Stimulated activated CD4-positive, alpha-beta T cell treated with anti-CD3 and anti-CD28 coated beads, TNF-alpha, amount 100 ng/mL, for 24 hours (primary cell): ENCODE measurements around the gene ATF6B.

Experiments used
- DNase-seq, 3 experiments: peaks; one replicate each; pipeline ENCODE4 v3.0.0-alpha.2; 2020; ENCODE audit warnings: low read depth in 3 of 3

The ATF6B gene

DNA sequence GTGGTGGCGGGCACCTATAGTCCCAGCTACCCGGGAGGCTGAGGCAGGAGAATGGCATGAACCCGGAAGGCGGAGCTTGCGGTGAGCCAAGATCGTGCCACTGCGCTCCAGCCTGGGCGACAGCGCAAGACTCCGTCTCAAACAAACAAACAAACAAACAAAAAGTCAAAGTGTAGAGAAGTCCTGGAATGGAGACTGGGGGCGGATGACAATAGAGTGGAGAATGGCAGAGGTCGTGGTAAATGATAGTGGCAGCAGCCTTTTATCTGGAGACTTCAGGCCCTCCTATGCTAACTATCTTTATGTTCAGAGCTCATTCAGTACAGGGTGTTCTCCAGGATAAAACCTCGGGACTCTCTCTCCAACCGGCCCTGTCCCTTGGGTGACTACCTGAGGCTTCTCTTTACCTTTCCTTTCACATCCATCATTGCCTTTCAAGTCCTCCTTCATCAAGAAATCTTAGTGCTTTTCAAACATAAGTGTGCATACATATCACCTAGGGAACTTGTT is 3.4 kb upstream of the ATF6B start:
- no peak for DNase-seq

DNA sequence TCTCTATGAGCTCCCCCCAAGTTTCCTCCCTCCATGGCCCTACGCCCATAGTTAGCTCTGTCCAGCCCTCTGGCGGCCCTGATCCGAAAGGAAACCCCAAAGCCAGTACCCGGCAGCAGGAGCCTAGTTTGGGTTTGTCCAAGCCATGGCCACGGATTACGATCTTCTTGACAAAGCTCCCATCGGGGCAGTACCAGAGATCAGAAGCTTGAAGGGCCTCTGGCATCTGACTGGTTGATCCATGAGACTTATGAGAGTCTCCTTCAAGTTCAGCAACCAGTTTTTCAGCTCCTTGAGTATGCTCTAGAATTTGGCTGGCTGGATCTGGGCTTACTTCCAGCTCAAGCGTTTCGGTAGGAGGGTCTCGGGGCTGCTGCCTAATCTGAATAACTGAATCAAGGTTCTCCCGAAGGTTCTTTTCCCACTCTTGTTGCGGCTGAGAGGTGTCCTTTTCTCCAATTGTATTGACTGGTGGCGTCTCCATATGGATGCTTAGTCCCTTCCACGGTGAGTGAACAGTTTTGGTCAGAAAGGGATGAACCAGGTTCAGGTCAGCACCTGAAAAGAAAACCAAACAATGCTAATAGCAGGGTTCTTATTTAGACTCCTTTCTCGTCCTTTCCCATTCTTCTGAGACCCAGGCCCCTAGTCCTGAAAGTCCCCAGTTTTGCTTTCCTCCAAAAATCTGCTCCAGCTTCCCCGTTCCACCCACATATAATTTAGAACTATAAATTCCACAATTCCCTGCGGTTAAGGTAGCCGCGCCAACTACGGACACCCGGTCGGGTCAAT is 1.4 kb upstream of the ATF6B start:
- no peak for DNase-seq

DNA sequence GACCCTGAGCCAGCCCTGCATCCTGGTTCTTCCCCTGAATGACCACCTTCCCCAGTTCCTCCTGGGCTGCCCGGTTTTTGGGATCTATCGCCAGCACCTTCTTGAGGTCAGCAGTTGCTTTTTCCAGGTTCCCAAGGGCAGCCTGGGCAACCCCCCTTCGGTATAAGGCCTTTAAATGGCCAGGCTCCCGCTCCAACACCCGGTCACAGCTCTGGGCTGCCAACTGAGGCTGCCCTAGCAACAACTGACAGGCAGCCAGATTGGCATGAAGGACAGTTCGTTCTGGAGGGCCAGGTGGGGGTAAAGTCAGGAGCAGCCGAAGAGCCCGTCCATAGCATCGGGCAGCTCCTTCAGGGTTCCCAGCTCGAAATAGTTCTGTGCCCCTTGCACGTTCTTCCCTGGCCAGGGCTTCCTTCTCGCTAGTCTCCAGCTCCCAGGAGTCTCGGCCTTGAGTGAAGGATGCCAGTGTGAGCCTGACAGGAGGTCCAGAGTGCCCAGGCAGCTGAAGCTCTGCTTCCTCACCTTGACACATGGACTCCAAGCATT is 778 bp upstream of the ATF6B start:
- no peak for DNase-seq

DNA sequence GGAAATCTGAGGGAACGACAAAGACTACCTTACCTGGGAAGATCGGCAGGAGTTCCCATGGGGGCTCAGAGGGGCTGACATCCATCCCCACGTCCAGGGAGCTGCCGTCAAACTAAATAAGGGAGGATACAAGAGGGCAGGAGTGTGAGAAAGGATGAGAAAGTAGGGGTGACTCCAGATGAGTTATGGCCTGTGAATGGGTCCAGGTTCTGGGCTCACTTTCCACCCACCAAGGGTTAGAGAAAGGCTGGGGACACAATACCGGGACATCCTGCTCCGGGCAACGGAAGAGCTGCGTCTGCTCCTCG is 683 bp downstream of the ATF6B start:
- no peak for DNase-seq

DNA sequence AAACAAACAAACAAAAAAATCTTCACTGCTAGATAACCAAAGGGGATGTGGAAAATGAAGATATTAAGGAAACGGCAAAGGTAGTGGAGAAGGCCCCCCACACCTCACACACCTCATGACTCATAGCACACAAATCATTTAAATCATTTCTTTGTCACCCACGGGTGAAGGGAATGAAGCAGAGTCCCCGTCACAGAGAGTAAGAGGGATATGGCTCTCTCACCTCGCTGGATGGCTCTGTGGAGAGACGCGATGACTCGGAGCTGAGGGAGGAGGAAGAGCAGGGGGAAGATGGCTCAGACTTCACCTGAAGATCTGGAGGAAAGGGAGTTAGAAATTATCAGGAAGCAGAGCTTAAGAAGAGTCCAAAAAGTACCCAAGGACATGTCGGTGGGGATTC is 1.2 kb downstream of the ATF6B start:
- DNase-seq: no peak

DNA sequence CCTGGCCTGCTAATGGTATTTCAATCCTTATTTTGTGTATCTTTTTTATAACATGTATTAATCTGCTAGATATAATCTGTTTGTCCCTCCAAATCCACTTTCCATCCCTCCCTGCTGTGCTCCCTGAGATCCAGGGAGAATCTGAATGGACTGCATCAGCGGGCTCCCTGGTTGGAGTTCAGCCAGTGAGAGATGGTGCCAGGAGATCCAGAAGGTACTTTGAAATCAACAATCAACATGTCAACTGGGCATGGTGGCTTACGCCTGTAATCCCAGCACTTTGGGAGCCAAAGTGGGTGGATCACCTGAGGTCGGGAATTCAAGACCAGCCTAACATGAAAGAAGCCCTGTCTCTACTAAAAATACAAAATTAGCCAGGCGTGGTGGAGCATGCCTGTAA is 4.4 kb downstream of the ATF6B start:
- no peak for DNase-seq

DNA sequence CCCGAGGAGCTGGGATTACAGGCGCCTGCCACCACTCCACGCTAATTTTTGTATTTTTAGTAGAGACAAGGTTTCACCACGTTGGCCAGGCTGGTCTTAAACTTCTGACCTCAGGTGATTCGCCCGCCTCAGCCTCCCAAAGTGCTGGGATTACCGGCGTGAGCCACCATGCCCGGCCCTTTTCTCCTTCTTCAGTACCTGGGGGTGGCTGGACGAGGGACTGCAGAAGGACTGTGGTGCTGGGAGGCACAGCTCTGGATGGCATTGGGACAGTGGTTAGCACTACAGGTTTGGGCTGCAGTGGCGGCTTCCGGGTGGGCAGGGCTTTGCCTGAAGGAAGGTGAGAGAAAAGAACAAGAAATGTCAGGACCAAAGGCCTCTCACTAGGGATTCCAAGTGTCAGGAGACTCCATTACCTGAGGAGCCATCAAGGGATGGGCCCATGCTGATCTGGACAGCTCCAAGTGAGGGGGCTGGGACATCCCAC is 7.4 kb downstream of the ATF6B start:
- DNase-seq: no peak

DNA sequence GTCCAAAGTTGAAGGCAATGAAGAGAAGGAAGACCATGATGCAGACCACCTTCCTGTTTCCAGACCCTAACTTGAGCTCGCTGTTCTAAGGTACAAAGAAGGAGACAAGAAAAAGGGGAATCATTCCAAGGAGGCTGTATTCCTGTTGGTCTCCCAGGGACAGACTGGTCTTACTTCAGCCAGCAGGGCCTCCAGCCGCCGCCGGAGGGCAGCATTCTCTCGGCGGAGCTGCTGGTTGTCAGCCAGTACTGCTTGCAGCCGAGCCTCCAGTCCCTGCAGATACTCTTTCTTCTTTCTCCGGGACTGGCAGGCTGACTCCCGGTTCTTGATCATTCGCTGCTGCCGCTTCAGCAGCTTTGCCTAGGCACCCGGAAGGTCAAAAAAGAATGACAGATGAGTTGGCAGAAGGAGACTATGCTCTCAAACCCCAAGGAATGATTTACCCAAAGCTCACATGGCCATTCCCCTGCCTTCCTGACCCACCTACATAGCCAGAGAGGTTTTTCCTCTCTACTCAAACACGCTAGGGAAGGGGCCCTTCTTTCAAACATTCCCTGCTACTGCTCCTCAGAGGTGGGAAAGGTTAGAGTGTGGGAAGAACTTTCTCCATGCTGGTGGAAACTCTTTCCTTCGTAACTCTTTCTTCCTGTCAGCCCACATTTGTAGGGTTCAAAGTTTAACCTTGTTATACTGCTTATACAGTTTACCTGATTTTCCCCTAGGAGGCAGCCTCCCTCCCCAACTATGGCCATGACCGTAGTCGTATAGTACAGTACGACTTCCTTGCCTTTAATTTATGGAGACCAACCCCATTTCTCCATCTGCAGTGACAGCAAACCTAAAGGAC is 9.0 kb downstream of the ATF6B start:
- peak; percentile 38 to 66 (median 43) for DNase-seq

DNA sequence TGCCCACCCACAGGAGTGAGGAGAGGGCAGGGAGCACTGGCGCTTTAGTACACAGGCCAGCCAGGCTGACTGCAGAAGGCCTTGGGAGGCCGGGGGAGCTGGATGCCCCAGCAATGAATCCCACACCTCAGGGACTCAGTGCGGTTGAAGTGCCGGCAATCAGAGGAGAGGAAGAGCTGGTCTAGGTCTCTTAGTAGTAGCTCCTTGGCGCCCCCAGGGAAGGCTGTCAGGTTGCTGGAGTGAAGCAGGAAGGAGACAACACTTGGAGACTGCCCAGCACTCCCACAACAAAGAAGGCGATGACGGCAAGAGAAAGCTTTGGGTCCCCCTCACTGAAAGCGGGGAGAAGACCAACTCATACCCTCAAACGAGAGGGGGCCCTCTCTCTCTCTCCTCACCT is 10.6 kb downstream of the ATF6B start:
- DNase-seq: no peak

DNA sequence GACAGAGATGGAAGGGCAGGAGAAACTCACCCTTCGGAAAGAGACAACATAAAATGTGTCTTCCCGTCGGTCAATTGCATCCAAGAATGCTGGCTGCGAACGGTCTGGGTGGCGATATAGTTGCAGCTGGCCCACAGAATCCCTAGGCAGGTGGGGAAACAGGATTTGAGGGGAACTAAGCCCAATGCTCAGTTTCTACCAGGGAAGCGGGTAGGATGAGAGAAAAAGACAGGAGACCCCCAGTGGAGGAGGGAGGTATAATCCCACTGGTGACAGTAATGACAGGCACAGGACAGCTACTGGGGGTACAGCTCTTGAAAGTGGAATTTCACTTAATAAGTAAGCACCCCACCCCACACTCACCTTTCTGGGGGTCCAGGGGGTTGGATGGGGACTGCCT is 11.4 kb downstream of the ATF6B start:
- DNase-seq: no peak

DNA sequence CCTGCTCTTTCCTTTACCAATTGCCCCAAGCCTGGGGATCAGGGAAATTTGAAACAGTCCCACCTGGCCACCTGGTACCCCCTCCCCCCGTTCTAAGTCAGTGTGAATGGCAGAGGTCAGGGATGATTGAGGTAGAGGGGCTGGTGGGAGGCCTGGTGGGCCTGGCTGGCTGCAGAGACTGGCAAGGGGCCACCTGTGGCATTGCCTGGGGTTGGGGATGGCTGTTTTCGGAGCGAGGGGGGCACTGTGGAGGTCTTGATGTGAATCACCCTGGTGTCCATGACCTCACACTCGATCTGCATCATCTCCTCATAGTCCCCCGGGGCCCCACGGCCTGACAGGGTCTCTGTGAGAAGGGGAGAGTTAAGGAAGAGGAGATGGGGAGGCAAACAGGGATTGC is 12.4 kb downstream of the ATF6B start:
- no peak for DNase-seq

DNA sequence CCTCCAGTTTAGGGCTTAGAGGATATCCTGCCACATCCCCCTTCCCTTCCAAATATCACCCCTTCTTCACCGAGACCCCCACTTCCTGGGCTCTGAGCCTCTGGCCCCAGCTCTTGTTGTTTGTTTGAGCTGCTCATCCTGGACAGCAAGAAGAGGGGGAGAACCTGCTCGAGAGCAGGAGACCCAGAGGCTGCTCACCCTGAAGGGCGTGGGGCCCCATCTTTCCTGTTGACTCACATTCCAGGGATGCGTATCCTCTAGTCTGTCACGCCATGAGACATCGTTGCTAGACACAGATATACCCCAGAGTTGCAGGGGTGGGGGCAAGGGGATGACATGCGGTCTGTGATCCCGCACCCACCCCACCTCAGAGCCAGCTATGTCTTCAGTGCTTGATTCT is 13.2 kb downstream of the ATF6B start:
- DNase-seq: no peak

DNA sequence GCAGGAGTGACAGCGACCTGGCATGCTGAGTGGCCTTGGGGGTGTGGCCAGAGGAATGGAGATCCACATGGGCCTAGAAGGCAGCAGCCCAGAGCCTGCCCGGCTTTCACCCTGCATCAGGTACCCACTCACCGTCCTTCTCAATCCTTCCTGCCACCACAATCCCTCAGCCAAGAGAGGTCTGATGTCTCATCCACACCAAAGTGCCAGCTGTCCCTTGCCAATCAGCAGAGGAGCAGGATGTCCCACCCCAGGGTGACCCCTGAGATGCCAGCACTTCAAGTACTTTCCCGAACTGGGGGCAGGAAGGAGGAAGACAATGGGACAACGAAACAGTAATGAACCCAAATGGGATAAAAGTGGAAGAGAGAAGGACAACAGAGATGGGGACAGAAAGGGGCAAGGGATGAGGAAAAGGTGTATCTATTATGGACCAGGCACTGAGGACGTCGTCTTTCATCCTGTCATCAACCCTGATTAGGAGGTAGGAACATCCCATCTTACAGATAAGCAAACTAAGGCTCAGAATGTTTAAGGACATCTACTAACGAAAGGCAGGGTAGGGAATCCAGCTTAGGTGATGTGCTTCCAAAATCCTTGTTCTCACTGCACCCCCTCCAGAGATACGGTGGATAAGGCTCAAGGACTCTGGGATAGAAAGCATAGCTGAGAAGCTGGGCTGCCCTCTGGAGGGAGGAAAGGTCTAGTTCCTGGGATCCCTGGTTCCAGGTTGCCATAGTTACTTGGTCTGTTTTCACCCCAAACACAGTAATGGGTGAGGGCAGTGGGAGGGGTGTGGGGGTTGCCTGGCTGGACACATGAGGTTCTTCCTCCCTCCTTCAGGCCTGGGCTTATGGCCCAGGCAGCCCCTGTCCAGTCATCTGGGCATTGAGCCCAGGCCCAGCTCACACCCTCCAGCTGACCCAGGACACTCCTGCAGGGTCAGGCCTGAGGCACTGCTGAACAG is 14.4 kb downstream of the ATF6B start:
- DNase-seq: no peak

DNA sequence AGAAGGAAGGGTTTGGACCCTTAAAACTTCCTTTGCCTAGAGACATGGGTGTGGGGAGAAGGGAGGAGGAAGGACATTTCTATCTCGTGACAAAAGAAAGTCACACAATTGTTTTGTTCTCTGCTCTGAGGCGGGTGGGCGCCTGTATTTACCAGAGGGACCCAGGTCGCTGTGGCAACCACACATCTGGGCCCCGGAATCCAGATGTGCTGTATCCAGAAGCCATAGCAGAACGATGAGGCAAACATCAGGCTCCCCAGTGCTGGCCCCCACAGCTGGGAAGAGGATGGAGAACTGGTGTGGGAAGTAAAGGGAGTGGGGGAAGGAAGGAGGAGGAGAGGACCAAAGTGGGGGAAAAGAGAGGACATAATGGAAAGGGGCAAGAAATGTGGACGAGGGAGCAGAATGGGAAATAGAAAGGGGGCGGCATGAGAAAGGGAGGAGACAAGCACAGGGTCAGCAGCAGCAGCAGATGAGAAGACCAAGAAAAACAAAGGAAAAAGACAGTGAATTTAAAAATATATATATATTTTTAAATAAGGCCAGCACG is 15.5 kb downstream of the ATF6B start:
- DNase-seq: no peak

DNA sequence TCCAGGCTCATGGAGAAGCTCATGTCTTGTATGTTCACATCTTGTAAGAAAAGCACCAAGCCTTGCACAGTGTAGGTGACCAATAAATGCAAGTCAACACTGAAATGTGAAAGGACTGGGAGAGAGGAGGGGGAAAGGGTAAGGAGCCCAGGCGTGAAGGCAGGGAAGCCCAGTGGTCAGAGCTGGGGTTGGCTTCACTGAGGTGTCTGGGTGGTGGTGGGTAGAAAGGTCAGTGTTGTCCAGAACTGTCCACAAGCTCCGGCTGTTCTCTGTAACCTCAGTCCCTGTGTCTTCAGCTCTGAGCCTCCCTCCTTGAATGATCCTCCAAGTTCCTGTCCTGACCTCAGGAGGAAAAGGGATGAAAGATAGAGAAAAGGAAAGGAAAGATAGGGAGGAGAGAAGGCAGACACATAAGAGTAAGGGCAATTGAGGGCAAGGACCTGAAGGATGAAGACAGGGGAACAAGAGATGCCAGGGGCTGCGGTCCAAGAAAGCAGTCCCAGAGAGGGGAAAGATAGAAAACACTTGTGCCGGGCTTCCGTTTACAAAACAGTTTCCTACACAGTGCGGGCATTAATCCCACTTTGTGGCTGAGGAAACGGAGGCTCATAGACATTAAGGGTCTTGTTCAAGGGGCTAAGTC is 16.5 kb downstream of the ATF6B start:
- DNase-seq: no peak

DNA sequence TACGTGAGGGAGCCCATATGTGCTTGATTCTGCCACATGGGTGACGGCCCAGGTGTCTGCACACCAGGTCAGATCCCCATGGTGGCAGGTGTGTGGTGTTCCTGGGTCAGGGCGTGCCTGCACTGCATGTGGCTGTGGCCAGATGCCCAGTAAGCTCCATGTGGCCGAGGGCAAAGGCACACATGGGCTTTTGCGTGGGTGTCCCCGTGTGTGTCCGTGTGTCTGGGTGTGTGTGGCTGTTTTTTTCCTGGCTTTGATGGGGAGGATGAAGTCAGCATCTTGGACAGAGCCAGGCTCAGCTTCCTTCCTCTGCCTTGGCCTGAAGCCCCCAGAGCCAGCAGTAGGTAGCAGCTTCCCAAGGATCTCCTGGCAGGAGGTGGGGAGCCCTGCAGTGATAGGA is 17.4 kb downstream of the ATF6B start:
- no peak for DNase-seq

DNA sequence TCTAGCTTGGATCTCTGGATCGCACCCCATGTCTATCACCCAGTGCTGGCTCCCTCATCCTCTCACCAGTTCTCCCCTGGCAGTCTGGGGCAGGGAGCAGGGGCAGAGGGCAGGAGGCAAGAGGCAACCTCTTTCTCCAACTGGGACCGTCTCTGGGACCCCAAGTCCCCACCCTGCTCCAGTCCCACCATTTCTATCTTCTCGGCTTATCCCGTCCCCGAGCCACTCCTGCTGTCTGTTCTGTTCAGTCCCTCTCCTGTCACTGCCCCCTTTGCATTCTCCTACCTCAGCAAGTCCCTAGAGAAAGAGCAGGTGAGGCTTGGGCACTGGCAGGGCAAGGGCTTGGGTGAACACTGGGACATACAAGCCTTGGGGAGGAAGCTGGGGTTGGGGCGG is 18.3 kb downstream of the ATF6B start:
- DNase-seq: no peak

DNA sequence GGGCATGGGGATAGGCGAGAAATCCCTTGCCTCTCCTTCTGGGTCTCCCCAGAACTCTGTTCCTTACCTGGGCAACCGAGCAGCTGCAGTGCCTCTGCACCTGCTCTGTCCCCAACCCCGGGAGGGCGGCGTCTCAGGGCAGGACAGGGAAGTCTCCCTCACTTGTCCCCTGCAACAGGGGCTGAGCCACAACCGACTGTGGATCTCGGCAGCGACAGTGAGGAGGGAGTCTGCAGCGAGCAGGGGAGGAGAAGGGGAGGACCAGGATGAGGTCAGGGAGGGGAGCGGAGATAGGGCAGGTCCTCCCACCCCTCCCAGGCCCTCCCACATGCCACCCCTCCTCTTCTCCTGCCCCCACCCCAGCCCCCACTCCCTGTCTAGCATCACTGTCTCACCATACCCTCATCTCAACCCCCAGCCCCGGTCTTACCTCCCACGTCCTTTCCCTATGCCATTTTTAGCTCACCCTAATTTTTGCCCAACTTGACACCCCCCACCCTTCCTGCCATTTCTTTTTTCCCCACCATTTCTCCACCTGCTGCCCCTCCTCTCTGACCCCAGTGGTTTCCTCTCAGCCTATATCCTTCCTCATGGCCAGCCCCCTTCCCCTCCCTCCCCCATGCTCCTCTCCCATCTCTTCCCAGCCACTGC is 18.8 kb downstream of the ATF6B start, which contains the start of gene TNXB:
TNXB (minus strand) TSS at position 225 of the 651 bp plus-strand sequence. CDS start 11,140 bp downstream, outside the sequence.
- DNase-seq: no peak

DNA sequence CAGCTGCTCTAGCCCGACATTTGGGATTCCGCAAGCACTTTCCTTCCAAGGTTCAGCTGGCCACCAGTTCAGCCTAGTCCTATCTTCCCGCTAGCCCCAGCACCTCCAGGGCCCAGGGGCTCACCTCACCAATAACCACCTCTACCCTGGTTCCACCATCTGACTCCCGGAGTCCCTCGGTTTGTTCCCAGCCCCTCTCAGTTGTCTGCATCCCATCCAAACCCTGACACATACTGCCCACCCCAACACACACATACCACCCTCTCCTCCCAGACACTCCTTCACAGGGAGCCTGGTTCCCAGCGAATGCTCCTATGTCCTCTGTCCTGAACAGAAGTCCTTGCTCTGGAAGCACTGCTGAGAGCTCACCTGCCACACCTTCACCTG is 19.3 kb downstream of the ATF6B start:
- no peak for DNase-seq

DNA sequence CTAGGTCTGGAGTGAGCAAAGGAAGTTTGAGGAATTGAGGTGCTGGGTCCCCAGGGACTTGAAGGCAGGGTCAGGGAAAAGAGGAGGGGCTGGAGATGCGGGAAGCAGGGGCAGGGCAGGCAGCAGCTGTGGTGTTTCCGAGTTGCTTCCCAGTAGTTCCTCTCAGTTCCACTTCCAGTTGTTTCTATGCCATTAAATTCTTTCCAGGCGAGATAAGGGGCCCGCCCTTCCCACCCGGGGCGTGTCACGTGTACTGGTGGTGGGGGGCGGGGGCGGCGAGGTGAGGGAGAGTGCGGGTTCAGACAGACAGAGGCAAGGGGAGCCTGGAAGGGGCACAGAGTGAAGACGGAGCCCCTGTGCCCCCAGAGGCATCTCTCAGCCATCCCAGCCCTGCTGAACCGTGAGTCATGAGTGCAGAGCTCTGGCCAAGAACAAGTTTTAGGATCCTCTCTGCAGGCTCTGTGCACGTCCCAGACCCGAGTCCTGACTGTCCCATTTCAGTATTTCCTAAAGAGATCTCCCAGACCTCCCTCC is 19.9 kb downstream of the ATF6B start:
- no peak for DNase-seq
